ENCODE results near the gene OSTC.

Gene OSTC

GRCh38 chr4:108649863-108650211 lies 562 bp upstream of the OSTC start:
- TF ChIP-seq CTCF (conservative IDR thresholded peaks at IDR 0.05), result no peak
- H3K27ac ChIP-seq, result peak overlapping the region; percentile 84

GRCh38 chr4:108651014-108651791 lies 804 bp downstream of the OSTC start:
- no peak for TF ChIP-seq CTCF (conservative IDR thresholded peaks at IDR 0.05)
- peak overlapping the region; percentile 84 for H3K27ac ChIP-seq

- TF ChIP-seq CTCF (conservative IDR thresholded peaks at IDR 0.05), result no peak
- H3K27ac ChIP-seq, result no peak overlapping the region
Observed at GRCh38 chr4:108662629-108663028, 12.2 kb downstream of the OSTC start.

- no peak overlapping the region for H3K27ac ChIP-seq
- TF ChIP-seq CTCF (conservative IDR thresholded peaks at IDR 0.05), result no peak
Observed at GRCh38 chr4:108674356-108674977, 24.1 kb downstream of the OSTC start.

- no peak overlapping the region for H3K27ac ChIP-seq
- no peak for TF ChIP-seq CTCF (conservative IDR thresholded peaks at IDR 0.05)
Observed at GRCh38 chr4:108681321-108681809, 31.0 kb downstream of the OSTC start.

GRCh38 chr4:108683479-108683878 lies 33.1 kb downstream of the OSTC start:
- H3K27ac ChIP-seq, result no peak overlapping the region
- TF ChIP-seq CTCF (conservative IDR thresholded peaks at IDR 0.05), result peak; percentile 75

- TF ChIP-seq CTCF (conservative IDR thresholded peaks at IDR 0.05), result no peak
- H3K27ac ChIP-seq, result no peak overlapping the region
Observed at GRCh38 chr4:108685036-108685686, 34.8 kb downstream of the OSTC start.

Data from VCaP (cell line).